GM21447 (cell line): ENCODE results near the gene TLE3.
A peak's percentile ranks its signal among the peaks of the same experiment; 100 is the strongest.
"Not testable (repeated sequence)": the region's sequence is repeated elsewhere in the genome, so short reads cannot be mapped to it uniquely, and the experiment has no call there.

Experiments
- ATAC-seq: cut with Tn5 transposase; IDR thresholded peaks from one replicate; pipeline ENCODE4 v1.9.1; 2021; ENCODE audit not compliant: unreplicated experiment

TLE3 gene

GRCh38 chr15:70127288-70127746 is 29.6 kb upstream of the TLE3 start:
- no peak for ATAC-seq

- no peak for ATAC-seq
Measured at GRCh38 chr15:70126362-70126761, 28.6 kb upstream of the TLE3 start.

GRCh38 chr15:70125605-70126004 is 27.9 kb upstream of the TLE3 start:
- peak; percentile 49 for ATAC-seq

- no peak for ATAC-seq
Measured at GRCh38 chr15:70121624-70122302, 24.0 kb upstream of the TLE3 start.

GRCh38 chr15:70120958-70121623 is 23.4 kb upstream of the TLE3 start:
- ATAC-seq, result no peak

- no peak for ATAC-seq
Measured at GRCh38 chr15:70119911-70120508, 22.3 kb upstream of the TLE3 start.

GRCh38 chr15:70118599-70118998 is 20.9 kb upstream of the TLE3 start:
- ATAC-seq, result no peak

GRCh38 chr15:70116317-70116716 is 18.6 kb upstream of the TLE3 start:
- ATAC-seq, result no peak

GRCh38 chr15:70114221-70114620 is 16.5 kb upstream of the TLE3 start:
- ATAC-seq, result no peak

GRCh38 chr15:70113304-70113700 is 15.6 kb upstream of the TLE3 start:
- no peak for ATAC-seq

GRCh38 chr15:70112572-70113303 is 15.0 kb upstream of the TLE3 start:
- ATAC-seq, result not testable (repeated sequence)

GRCh38 chr15:70112074-70112395 is 14.3 kb upstream of the TLE3 start:
- no peak for ATAC-seq

GRCh38 chr15:70111203-70112073 is 13.7 kb upstream of the TLE3 start:
- ATAC-seq, result no peak

GRCh38 chr15:70109978-70110377 is 12.3 kb upstream of the TLE3 start:
- ATAC-seq, result no peak

- ATAC-seq, result no peak
Measured at GRCh38 chr15:70109531-70109930, 11.8 kb upstream of the TLE3 start.

GRCh38 chr15:70103880-70104626 is 6.3 kb upstream of the TLE3 start:
- ATAC-seq, result no peak

GRCh38 chr15:70102827-70103226 is 5.1 kb upstream of the TLE3 start:
- ATAC-seq, result no peak

GRCh38 chr15:70101459-70102113 is 3.9 kb upstream of the TLE3 start:
- ATAC-seq, result no peak

- no peak for ATAC-seq
Measured at GRCh38 chr15:70100474-70101341, 3.0 kb upstream of the TLE3 start.
